SK-N-MC (cell line): ENCODE results near the gene SPATS2L.
"Not testable (repeated sequence)": the region's sequence is repeated elsewhere in the genome, so short reads cannot be mapped to it uniquely, and the experiment has no call there.

Experiments used
- DNase-seq: peaks from one replicate; pipeline ENCODE4 v3.0.0-alpha.2; 2011; ENCODE audit warnings: low read depth, low spot score
- H3K27ac ChIP-seq: fragments of 200-600 bp; sonication (generic); 2 replicates; pipeline ENCODE4 v1.5.1; 2016; ENCODE audit warnings: mixed run types
- H3K36me3 ChIP-seq: fragments of 200-600 bp; sonication (generic); 2 replicates; pipeline ENCODE4 v1.6.1; 2017; ENCODE audit warnings: antibody characterized with exemption, low read length, mixed read lengths; ENCODE audit not compliant: insufficient read depth
- H3K4me3 ChIP-seq: fragments of 200-600 bp; sonication (generic); 2 replicates; pipeline ENCODE4 v1.5.1; 2016
- H3K9ac ChIP-seq: fragments of 200-600 bp; sonication (generic); 2 replicates; pipeline ENCODE4 v1.8.0; 2017; ENCODE audit warnings: mixed run types, mixed read lengths; ENCODE audit not compliant: insufficient read length
- H3K9me3 ChIP-seq: fragments of 200-600 bp; sonication (generic); 2 replicates; pipeline ENCODE4 v1.6.1; 2017; ENCODE audit warnings: low read depth, mild to moderate bottlenecking, antibody characterized with exemption, low read length, moderate library complexity, mixed read lengths
- EZH2 ChIP-seq: fragments of 200-600 bp; sonication (generic); IDR thresholded peaks from one replicate; pipeline ENCODE4 v1.6.1; 2017; ENCODE audit warnings: antibody characterized with exemption
- FOXP2 ChIP-seq: optimal IDR thresholded peaks from 2 replicates; pipeline ENCODE3; 2011; ENCODE audit warnings: mild to moderate bottlenecking, moderate library complexity; ENCODE audit not compliant: insufficient read depth; ENCODE audit errors: extremely low read length, control extremely low read depth
- POLR2AphosphoS5 ChIP-seq: IDR thresholded peaks from 2 replicates; pipeline ENCODE4 v1.6.1; 2012; ENCODE audit warnings: mild to moderate bottlenecking, low read depth, low read length, borderline replicate concordance

The SPATS2L gene

DNA sequence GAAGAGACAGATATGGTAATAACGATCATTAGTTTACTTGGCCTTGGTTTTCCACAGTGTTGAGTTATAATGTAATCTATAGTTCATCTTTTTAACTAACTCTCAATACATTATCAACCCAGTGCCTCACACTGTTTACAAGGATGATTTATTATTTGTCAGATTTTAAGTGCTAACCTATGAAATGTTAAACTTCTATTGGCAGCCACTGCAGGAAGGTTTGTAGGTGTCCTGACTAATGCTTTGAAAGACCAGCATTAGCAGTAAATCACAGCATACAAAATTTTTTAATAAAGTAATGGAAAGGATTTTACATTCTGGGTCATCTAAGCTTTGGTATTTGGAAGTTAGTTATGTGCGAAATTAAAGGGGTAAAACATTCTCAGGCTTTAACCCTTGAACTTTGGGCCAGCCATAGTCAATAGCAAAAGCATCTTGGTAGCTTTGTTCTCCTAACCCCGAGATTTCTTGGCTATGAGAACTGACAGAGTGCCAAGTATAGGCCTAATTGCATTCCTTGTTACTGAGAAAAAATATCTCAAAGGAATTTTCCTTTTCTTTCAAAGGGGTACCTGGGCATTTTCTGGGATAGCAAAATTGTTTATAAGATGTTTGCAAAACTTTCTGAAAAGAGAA is 30.6 kb downstream of the SPATS2L start:
- Histone ChIP-seq H3K4me3 (no peak overlapping the region), H3K36me3 (no peaks in the 10 kb centered on the region), H3K9me3 (no peaks in the 10 kb centered on the region), H3K27ac (no peak overlapping the region), H3K9ac (no peak overlapping the region)
- TF ChIP-seq POLR2AphosphoS5 (no peak), FOXP2 (no peak), EZH2 (no peak)
- DNase-seq = no peak

DNA sequence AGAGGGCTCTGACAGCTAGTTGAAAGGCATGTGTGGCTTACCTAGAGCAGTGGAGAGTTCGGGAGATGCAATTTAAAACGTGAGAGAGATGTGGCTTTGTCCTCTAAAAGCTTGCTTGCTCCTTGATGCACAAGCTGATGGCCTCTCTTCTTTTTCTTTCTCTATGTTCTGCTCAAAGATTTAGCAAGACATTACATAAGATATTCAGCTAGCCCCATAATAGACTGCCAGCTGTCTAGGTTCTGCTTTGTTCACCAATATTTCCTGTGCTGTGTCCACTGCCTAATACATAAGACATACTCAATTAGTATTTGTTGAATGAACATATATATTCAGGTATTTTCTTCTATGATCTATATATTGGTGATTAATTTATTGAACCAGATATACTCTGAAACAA is 31.1 kb downstream of the SPATS2L start:
- Histone ChIP-seq H3K9ac (no peak overlapping the region), H3K4me3 (no peak overlapping the region), H3K9me3 (no peaks in the 10 kb centered on the region), H3K36me3 (no peaks in the 10 kb centered on the region), H3K27ac (no peak overlapping the region)
- DNase-seq = no peak
- TF ChIP-seq FOXP2 = no peak
- TF ChIP-seq POLR2AphosphoS5 = no peak
- TF ChIP-seq EZH2 = no peak

DNA sequence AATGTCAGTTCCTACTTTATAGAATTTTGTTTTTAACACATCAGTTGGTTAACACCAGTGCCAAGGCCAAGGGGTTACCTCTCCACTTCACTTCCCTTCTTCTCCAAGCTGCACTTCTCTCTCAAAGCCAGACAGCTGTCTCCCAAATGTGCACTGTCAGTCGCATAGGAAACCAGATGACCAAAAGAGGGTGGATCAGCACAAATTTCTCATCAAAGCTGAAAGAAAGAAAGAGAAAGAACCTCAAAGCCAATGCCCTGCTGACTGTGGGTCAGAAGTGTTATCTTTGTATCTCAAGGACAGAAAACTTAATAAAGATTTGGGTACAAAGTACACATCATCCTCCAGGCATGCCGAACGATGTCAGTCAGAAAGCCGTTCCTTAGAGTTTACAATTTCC is 32.2 kb downstream of the SPATS2L start:
- Histone ChIP-seq H3K4me3 (peak overlapping the region; percentile 62), H3K9ac (peak overlapping the region; percentile 35), H3K9me3 (no peaks in the 10 kb centered on the region), H3K36me3 (no peaks in the 10 kb centered on the region), H3K27ac (peak overlapping the region; percentile 67)
- no peak for TF ChIP-seq FOXP2
- no peak for DNase-seq

DNA sequence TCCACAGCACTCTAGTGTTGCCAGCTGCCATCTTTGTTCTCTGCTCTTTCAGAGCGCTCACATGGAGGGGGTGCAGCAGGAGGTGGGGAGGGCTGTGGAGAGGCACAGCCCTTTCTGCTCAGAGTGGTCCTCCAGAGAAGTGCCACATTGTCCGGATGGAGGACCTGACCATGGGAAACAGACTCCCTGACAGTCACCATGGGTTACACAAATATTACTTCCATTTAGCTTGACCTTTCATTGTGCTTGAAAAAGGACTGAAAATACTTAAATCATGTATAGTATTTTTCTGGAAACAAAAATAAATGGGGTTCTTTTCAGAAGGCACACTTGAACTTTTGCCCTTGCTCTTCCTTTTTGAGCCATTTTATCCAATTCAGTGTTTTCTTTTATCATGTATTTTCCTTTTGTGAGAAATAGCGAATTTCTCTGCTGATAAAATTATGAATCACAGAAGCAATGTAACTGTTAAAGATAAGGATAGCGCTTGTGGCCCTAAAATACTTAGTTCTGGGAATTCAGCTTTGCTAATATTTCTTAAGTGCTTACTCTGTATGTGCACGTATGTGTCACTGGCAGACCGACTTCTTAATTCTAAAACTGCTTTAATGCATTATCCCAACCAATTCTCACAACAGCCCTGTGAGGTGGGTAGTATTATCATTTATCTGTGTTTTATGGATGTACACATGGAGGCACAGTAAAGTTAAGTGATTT is 34.2 kb downstream of the SPATS2L start:
- Histone ChIP-seq H3K9ac (no peak overlapping the region), H3K4me3 (no peak overlapping the region), H3K36me3 (no peaks in the 10 kb centered on the region), H3K9me3 (no peaks in the 10 kb centered on the region), H3K27ac (no peak overlapping the region)
- TF ChIP-seq FOXP2 (no peak), POLR2AphosphoS5 (no peak), EZH2 (no peak)
- DNase-seq = no peak

DNA sequence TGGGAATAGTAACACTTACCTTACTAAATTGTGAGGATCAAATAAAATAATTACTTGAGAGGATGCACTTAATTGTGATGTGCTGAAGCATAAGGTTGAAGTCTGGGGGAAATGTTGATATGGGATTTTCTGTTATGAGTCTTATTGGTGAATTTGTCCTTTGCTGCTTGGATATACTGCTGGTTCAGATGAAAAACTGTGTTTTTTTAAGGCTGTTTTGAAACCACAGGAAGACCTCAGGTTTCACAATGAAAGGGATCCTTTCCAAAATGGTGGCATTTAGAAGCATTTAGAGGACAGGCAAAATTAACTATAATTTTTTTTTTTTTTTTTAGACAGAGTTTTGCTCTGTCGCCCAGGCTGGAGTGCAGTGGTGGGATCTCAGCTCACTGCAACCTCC is 34.9 kb downstream of the SPATS2L start:
- no peak for TF ChIP-seq EZH2
- Histone ChIP-seq H3K36me3 (no peaks in the 10 kb centered on the region), H3K27ac (no peak overlapping the region)

DNA sequence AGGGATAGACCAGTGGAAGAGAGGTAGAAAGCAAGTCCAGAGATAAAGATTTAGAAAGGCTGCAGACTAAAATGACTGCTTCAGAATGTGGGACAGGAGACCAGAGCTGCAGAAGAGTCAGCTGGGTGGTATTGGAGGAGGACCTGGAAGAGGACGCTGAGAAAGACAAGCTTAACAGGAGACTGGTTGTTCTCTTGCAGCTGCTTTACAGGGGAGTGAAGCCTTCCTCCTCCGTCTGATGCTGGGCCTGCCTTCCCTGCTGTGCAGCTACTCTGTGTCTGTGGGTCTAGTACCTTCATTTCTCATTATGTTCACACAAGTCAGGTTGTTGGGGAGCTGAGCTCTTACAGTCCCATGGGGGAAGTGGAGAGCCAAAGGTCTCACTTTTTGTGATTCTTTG is 35.7 kb downstream of the SPATS2L start:
- Histone ChIP-seq H3K9ac (no peak overlapping the region), H3K4me3 (no peak overlapping the region), H3K9me3 (no peaks in the 10 kb centered on the region), H3K36me3 (no peaks in the 10 kb centered on the region), H3K27ac (no peak overlapping the region)
- no peak for DNase-seq
- TF ChIP-seq EZH2 = no peak
- no peak for TF ChIP-seq POLR2AphosphoS5
- no peak for TF ChIP-seq FOXP2

More for the DNA sequence above, 34.9 kb downstream of the SPATS2L start:
- H3K9me3 ChIP-seq = no peaks in the 10 kb centered on the region
- no peak for DNase-seq
- no peak overlapping the region for H3K9ac ChIP-seq
- no peak overlapping the region for H3K4me3 ChIP-seq

DNA sequence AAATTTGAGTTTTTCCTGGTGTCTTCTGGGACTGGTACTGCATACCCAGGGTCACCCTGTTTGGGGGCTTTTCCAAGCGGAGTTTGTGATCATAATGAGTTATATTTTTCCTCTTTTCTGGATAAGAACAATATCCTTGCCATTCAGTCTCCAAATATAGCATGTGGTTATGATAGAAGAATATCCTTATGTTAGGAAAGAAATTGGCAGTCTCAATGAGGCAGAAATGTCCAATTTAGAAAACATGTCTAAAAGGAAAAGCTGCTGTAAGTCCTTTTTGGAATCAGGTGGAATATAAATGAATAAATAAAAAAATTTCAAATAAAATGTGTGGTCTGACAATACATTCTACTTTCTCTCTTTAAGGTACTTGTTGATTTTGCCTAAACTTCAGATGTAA is 36.2 kb downstream of the SPATS2L start:
- no peak overlapping the region for H3K9ac ChIP-seq
- DNase-seq = no peak
- H3K4me3 ChIP-seq = no peak overlapping the region
- TF ChIP-seq POLR2AphosphoS5 (no peak), EZH2 (no peak), FOXP2 (no peak)
- no peaks in the 10 kb centered on the region for H3K9me3 ChIP-seq
- no peaks in the 10 kb centered on the region for H3K36me3 ChIP-seq
- no peak overlapping the region for H3K27ac ChIP-seq

DNA sequence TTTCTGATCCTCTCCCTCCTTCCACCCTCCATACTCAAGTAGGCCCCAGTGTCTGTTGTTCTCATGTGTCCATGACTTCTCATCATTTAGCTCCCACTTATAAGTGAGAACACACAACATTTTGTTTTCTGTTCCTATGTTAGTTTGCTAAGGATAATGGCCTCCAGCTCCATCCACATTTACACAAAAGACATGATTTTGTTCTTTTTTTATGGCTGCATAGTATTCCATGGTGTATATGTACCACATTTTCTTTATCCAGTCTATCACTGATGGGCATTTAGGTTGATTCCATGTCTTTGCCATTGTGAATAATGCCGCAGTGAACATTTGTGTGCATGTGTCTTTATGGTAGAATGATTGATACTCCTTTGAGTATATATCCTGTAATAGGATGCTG is 37.7 kb downstream of the SPATS2L start:
- H3K36me3 ChIP-seq, H3K4me3 ChIP-seq, H3K27ac ChIP-seq, DNase-seq, H3K9ac ChIP-seq, H3K9me3 ChIP-seq: not testable (repeated sequence)

DNA sequence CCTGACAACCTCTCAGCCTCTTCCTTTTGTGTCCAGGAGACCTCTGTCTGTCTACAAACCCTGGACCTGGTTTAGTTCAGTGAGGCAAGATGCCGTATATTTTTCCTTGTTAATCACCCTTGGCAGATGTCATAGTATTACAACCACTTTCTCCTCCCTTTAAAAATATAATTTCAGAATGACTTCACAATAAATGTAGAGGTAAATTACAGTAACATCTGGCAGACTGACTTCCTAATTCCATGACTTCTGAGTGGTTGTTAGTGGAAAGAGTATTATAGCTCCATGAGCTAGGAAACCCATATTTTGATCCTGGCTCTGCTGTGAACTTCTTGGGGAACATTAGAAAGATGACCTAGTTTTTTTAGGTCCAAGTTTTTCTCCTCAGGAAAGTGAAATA is 39.5 kb downstream of the SPATS2L start:
- Histone ChIP-seq H3K36me3 (no peaks in the 10 kb centered on the region), H3K4me3 (no peak overlapping the region), H3K9me3 (no peaks in the 10 kb centered on the region), H3K27ac (no peak overlapping the region), H3K9ac (no peak overlapping the region)
- DNase-seq = no peak
- TF ChIP-seq POLR2AphosphoS5 (no peak), EZH2 (no peak), FOXP2 (no peak)
